SIG-M5 treated with dmso at 0.1 percent for 504 hours (cell line): ENCODE results near the gene KRT6A.
A peak's percentile ranks its signal among the peaks of the same experiment; 100 is the strongest.
"Not testable (repeated sequence)": the region's sequence is repeated elsewhere in the genome, so short reads cannot be mapped to it uniquely, and the experiment has no call there.

ENCODE experiments used
- DNase-seq: peaks from one replicate; lab custom pipeline; 2025; ENCODE audit not compliant: unreplicated experiment; lab: John Stamatoyannopoulos, UW

KRT6A gene

DNA sequence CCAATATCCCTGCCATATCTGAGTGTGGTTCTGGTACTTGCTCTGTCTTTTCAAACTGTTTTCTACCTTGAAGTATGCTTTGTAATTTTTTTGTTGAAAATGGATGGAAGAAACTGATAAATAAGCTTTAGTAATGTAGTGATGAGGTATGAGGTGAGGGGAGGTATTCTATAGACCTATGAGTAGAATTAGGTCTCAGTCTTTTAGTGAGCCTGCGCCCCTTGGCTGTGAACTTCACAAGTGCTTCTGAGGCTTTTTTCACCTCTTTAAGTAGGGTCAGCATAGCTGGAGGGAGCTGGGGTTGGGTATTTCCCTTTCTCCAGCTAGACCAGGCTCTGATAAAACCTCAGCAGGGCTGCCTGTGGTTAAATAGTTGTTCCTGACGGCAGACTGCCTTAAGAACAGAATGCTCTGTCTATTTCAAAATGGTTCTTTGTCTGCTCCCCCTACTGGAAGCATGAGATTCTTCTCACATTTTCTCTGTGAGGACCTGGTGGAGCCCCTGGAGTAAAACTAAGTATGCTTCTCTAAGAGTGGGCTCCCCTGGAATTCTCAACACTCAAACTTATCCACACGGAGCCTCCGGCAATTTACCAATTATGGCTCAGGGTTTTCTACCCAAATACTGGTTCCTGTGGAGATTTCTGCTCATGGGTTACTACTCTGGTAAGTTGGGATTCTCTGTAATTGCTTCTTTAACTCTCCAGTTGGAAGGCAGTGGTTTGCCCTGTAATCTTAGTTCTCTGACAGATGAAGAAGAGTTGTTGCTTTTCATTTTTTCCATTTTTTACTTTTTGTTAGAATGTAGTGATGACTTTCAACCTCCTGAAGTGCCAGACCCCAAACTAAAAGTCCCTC, 14.0 kb upstream of the KRT6A start:
- DNase-seq: peak; percentile 28

- DNase-seq: no peak
These were observed 9.8 kb upstream of the KRT6A start for GRCh38 chr12:52502877-52503276.

- no peak for DNase-seq
These were observed 8.4 kb upstream of the KRT6A start for GRCh38 chr12:52501490-52501889.

DNA sequence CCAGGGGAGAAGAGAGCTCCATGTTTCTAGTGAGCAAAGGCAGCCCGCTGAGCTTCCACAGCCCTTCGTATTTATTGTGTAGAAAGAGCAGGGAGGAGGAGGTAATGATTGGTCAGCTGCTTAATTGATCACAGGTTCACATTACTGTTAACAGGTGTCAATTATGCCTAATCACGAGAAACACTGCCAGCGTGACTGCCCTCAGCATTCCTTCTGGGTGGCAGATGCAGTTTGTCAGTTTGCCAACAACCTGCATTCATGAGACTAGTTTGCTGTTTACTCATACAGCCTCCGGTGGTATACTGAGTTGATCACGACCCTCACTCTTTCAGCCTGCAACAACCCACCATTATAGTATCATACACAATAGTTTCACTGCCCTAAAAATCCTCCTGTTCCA, 7.5 kb upstream of the KRT6A start:
- DNase-seq: not testable (repeated sequence)

GRCh38 chr12:52499806-52500560, 6.9 kb upstream of the KRT6A start:
- no peak for DNase-seq

- DNase-seq: no peak
These were observed 5.9 kb upstream of the KRT6A start for GRCh38 chr12:52498946-52499345.

DNA sequence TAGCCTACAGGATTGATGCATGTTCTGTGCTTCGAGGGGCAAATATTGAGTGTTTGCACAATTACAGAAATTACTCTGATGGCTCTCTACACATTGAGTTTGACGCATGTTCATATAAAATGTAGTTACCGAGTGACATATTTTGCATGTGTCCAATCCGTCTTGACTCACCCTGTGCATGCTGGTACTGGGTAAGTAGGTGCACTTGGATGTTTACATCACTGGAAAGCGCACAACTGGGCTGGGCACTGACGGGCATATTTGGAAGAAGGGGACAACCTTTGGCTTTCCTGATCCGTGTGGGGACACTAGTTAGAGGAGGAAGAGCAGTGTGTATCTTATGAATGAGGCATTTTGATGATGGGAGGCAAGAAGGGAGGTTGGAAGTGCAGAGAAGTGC, 4.9 kb upstream of the KRT6A start:
- no peak for DNase-seq

DNA sequence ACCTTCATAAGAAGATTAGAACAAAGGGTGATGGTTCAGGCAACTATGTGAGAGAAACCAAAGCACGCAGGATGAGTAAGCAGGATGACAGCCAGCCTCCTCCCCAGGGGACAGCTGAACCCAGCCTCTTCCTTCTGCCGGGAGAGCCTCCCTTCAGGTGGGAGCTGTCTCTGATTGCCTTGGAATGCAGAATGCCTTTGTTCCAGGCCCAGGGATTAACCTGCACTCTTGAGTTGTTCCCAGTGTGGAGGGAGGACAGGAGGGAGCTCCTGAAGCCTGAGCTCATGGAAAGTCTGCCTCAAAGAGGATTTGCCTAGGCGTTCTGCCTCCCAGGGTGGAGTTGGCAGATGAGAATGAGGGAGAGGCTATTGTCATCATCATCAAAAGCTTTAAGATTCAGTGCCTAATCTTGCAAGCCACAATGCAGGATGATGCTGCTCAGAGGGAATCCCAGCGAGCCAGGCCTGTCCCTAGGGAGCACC, 3.6 kb upstream of the KRT6A start:
- no peak for DNase-seq

DNA sequence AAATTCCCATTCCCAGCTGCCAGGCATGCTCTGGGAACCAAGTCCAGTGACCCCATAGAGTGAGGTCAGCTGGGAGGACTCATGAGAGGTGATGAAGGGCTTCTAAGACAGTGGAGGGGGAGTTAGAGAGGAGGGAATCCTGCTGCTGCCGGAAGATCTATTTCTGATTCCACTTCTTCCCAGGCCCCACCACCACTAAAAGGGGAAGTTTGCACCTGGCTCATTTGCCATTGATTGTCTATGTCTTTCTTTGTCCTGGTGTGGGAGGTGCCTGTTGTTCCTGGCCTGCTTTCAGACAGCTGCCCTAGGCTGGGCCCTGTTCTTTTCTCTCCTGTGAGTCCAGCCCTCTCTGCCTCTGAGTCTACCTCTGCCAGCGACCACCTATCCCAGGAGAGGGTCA, 3.0 kb upstream of the KRT6A start:
- DNase-seq: no peak

DNA sequence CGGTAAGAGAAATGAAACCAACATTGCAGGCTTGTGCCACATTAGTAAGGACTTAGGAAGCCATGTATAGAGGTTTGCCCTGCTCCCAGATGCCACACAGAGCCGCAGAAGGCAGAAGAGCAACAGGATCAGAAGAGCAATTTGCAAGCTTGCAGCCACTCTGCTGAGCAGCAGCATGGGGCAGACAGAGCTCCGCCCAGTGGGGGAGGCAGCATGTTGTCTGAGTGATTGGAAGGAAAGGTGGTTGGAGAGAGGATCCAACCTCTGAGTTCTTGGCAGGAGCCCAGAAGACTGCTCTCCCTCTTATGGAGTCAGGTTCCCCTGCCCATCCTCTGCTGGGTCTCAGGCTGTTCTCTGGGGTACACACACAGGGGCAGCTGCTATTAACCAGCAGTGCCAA, 2.3 kb upstream of the KRT6A start:
- DNase-seq: peak; percentile 8

GRCh38 chr12:52494518-52494917, 1.5 kb upstream of the KRT6A start:
- DNase-seq: no peak

GRCh38 chr12:52494100-52494499, 1.0 kb upstream of the KRT6A start:
- DNase-seq: no peak

- not testable (repeated sequence) for DNase-seq
These were observed 652 bp downstream of the KRT6A start for GRCh38 chr12:52492405-52492804.

DNA sequence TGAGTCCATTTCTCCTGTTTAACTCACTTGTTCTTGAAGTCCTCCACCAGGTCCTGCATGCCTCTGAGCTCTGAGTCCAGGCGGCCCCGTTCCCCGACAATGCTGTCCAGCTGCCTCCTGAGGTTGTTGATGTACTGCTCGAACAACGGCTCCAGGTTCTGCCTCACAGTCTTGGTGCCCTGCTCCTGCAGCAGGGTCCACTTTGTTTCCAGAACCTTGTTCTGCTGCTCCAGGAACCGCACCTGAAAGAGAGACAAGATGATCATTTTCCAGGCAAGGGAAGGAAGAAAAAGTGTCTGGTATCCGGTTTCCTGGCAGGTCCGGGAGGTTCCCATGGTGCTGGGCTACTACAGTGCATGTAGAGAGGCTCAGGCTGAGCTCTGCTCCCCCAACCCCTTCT, 1.6 kb downstream of the KRT6A start:
- DNase-seq: not testable (repeated sequence)

DNA sequence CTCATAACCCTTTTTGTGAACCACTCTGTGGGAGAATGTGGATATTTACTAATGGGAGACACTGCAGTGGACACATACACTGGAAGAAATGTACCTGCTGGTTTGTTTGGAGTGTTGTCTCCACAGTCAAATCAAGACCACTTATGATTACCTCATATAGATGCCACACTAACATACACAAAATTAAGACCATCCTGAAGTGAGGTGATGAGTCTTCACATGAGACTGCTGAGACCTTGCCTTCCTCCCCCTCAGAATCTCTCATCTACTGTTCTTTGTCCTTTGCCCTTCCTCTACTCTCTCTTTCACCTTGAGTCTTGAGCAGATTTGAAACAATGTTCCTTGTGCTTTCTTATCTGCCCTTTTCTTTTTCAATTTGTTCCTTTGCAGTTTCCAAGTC, 4.3 kb downstream of the KRT6A start:
- no peak for DNase-seq

DNA sequence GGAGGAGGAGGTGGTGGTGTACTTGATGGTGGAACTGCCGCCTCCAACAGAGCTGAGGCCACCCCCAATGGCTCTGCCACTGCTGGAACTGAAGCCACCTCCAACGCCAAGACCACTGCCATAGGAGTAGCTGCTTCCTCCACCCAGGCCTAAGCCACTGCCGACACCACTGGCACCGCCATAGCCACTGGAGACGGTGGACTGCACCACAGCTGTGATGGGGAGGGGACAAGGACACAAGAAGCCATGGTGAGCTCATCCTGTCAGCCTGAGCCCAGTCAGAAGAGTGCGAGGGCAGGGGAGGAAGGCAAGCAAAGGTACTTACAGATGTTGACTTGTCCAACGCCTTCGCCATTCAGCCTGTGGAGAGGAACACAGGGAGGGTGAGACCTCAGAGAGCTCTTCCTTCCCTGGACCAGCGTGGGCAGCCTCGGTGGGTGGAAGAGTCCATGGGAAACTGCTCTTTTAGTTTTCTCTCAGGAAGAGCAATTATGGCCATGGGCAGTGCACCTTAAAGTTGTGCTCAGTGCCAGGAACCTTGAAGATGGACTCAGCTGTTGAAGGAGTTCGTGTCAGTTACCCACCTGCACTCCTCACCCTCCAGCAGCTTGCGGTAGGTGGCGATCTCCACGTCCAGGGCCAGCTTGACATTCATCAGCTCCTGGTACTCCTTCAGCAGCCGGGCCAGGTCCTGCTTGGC, 5.2 kb downstream of the KRT6A start:
- DNase-seq: not testable (repeated sequence)

DNA sequence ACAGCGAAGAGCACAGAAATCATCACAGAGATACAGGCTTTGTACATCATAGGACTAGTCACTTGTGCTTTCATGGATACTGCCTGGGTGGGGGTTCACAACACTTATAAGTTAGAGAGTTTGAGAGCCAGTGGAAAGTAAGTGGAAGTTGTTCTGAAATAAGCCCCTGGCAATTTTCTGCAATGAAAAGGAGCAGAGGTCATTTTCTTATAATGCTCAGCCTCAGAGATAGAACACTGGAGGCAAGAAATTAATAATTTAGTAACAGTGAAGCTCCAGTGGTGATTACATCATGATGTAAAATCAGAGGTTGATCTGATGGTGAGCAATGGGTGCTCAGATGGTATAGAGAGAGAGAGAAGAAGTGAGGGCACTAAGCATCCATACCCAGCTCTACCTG, 5.8 kb downstream of the KRT6A start:
- no peak for DNase-seq

GRCh38 chr12:52486166-52487105, 6.6 kb downstream of the KRT6A start:
- DNase-seq: no peak

- no peak for DNase-seq
These were observed 13.0 kb downstream of the KRT6A start for GRCh38 chr12:52480073-52480472.

DNA sequence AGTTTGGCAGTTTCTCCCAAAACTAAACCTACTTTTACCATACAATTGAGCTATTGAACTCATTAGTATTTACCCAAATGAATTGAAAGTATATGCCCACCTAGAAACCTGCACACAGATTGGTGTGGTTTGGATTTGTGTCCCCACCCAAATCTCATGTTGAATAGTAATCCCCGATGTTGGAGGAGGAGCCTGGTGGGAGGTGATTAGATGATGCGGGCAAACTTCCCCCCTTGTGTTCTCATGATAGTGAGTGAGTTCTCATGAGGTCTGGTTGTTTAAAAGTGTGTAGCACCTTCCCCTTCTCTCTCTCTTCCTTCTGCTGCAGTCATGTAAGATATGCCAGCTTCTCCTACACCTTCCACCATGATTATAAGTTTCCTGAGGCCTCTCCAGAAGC, 15.4 kb downstream of the KRT6A start:
- no peak for DNase-seq

DNA sequence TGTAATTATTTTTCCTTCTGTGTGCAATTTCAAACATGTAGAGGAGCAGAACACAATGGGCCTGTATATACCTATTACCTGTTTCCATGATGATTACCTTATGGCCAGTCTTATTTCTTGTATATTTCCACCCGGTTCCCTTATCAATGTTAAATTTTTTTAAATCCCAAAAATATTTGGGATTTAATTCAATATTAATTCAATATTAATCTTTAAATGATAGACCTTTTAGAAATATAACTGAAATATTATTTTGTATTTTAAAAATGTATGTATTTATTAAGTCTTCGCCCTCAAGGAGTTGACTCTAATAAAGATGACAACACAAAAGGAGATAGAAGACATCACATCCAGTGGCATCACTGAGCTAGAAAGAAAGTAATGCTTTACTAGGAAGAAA, 18.8 kb downstream of the KRT6A start:
- no peak for DNase-seq
